NCI-H446 (cell line): ENCODE measurements around the gene ASB3.
"Not testable (repeated sequence)": the region's sequence is repeated elsewhere in the genome, so short reads cannot be mapped to it uniquely, and the experiment has no call there.

ENCODE experiments used
- DNase-seq, 2 experiments: peaks; one replicate each; lab custom pipeline; 2025; lab: John Stamatoyannopoulos, UW

Gene ASB3

GRCh38 chr2:53786352-53786704 is 425 bp downstream of the ASB3 start:
- DNase-seq: no peak

DNA sequence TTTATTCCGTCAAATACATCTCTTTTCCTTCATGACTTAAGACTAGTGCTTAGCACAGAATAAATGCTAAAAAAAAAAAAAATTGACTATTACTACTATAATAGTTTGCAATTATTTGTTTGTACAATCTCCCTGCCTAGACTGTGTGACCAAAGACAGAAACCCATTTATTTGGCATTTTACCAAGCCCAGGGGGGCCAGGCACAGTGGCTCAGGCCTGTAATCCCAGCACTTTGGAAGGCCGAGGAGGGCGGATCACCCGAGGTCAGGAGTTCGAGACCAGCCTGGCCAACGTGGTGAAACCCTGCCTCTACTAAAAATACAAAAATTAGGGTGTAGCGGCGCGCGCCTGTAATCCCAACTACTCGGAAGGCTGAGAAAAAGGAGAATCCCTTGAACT is 1.4 kb downstream of the ASB3 start:
- DNase-seq: peak in 1 of 2 experiments; percentile 10

DNA sequence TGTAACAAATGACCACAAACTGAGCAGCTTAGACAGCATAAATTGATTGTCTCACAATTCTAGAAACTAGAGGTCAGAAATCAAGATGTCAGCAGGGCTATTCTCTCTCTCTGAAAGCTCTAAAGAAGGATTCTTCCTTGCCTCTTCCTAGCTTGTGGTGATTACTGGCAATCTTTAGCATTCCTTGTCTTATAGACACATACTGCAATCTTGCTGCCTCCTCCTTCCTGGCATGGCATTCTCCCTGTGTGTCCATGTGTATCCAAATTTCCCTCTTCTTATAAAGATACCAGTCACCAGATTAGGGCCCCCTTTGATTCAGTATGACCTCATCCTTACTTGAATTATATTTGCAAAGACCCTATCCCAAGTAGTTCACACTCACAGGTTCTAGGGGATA is 2.3 kb downstream of the ASB3 start:
- DNase-seq: no peak

- no peak for DNase-seq
Measured at GRCh38 chr2:53782676-53783075, 4.1 kb downstream of the ASB3 start.

- no peak for DNase-seq
Measured at GRCh38 chr2:53780056-53780455, 6.7 kb downstream of the ASB3 start.

DNA sequence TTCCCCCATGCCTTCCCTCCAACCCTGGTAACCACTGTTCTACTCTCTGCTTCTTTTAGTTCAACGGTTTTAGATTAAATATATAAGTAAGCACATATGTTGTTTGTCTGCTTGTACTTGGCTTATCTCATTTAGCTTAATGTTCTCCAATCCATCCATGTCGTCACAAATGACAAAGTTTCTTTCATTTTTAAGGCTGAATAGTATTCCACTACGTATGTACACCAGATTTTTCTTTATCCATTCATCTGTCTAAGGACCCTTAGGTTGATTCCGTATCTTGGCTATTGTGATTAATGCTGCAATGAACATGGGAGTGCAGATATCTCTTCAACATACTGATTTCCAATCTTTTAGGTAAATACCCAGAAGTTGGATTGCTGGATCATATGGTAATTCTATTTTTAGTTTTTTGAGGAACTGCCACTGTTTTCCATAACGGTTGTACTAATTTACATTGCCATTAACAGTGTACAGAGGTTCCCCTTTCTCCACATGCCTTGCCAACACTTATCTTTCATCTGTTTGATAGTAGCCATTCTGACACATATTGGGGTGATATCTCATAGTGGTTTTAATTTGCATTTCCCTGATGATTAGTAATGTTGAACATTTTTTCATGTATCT is 8.1 kb downstream of the ASB3 start:
- no peak for DNase-seq

- DNase-seq: no peak
Measured at GRCh38 chr2:53777134-53777533, 9.6 kb downstream of the ASB3 start.

- DNase-seq: no peak
Measured at GRCh38 chr2:53770264-53770663, 16.5 kb downstream of the ASB3 start.

DNA sequence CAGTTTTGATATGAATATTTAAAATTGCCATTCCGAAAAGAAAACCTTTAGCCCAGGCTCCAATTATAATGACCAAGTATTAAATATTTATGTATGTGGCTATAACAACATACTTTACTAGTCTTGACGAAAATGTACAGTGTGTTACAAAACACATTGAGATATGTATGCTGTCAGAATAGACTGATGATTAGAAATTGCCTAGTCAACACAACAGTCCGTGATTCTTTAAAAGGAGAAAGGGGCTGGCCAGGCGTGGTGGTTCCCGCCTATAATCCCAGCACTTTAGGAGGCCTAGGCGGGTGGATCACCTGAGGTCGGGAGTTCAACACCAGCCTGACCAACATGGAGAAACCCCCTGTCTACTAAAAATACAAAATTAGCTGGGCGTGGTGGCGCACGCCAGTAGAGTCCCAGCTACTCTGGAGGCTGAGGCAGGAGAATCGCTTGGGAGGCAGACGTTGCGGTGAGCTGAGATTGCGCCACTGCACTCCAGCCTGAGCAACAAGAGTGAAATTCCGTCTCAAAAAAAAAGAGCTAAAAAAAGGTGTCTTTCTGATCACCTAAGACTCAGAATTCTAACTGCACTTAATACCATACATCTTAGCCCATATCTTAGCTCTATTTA is 17.3 kb downstream of the ASB3 start:
- DNase-seq: no peak

GRCh38 chr2:53768242-53768542 is 18.6 kb downstream of the ASB3 start:
- peak in 1 of 2 experiments; percentile 56 for DNase-seq

DNA sequence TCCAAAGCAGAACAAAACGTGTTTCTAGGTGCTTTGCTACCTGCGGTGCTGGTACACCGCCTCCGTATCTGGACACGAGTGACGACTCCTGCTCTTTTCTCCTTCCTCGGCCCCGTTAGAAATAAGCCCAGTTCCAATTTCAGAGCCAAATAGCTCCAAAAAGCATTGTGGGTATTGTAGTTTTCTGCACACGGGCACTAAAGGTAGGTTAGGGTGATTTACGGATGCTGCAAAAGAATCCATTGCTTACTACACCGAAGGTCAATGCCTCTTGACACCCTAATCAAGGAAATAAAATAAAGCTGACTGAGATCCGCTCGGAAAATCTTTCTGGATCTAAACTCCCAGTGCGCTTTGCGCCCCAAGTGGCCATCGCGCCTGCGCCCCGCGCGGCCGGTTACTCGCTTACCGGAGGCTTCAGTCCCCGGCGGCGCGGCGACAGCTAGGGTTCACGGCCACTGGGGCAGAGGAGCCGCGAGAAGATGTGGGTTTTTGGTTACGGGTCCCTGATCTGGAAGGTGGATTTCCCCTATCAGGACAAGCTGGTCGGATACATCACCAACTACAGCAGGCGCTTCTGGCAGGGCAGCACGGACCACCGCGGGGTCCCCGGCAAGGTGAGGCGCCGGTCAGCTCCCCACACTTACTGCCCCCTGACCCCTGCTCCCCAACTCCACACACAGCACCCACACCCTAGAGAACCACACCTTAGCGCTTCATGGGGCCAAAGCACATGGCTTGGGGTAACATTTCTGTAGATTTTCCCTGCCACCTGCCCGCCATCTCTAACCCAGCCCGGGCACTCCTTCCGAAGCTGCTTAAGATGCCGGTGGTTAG is 19.1 kb downstream of the ASB3 start, which contains the start of gene CHAC2:
Gene CHAC2 (plus strand): TSS at position 400 of the 837 bp plus-strand sequence. CDS start 83 bp downstream, at position 483.
- peak; percentile 77 to 86 for DNase-seq

DNA sequence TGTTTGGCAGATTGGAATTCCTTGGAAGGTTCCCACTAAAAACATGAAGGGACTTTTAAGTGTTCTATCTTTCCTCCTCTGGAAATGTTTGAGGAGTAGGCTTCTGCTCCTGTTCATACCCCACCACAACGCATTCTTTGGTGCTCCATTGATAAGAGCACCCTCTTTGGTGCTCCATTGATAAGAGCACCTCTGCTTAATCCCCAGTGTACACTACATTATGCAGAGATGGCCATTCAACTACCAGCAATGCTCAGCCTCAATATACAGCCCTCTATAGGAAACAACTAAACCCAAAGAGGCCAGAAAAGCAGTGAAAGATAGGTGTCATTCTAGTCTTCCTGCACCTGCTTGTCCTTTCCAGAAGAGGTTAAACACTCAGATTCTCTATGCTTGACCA is 21.0 kb downstream of the ASB3 start:
- DNase-seq: no peak

DNA sequence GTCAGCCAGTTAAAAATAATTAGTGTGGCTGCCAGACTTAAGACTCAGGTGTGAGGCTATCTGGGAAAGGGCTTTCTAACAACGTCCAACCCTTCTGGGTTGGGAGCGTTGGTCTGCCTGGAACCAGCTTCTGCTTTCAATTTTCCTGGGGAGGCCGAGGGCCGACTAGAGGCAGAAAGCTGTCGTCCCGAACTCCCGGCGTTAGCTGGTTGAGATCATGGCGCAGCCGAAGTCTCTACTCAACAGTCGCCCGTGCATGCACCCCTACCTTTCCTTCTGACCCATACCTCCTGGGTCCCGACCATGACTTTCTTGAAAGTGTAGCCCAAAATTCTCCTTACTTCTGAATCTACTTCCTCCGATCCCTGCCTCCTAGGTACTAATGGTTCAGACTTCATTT is 29.5 kb downstream of the ASB3 start:
- DNase-seq: not testable (repeated sequence)

DNA sequence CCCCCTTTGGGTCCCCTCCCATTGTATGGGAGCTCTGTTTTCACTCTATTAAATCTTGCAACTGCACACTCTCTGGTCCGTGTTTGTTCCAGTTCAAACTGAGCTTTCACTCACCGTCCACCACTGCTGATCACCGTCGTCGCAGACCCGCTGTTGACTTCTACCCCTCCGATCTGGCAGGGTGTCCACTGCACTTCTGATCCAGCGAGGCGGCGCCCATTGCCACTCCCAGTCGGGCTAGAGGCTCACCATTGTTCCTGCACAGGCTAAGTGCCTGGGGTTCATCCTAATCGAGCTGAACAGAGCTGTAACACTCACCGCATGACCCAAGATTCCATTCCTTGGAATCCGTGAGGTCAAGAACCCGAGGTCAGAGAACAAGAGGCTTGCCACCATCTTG is 30.1 kb downstream of the ASB3 start:
- no peak for DNase-seq

- no peak for DNase-seq
Measured at GRCh38 chr2:53755121-53755520, 31.6 kb downstream of the ASB3 start.

- DNase-seq: no peak
Measured at GRCh38 chr2:53753041-53753440, 33.7 kb downstream of the ASB3 start.

DNA sequence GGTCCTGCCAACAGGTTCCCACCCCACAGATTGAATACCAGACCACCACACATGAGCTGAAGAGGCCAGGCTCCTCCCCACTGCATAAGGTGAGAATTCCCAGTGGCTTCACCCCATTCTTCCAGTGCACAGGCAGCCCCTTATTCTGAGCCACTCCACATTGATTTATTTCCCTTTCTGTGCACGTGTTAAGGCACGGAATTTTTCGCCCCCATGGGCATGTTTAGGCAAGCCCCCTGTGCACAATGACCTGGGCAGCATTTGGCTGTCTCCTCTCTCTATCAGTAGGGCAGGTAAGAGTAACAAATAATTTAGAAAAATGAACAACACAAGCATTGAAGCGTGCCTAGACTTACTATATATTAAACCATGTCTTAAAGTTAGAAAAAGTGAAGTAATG is 34.4 kb downstream of the ASB3 start:
- no peak for DNase-seq

GRCh38 chr2:53751728-53752127 is 35.0 kb downstream of the ASB3 start:
- DNase-seq: no peak

DNA sequence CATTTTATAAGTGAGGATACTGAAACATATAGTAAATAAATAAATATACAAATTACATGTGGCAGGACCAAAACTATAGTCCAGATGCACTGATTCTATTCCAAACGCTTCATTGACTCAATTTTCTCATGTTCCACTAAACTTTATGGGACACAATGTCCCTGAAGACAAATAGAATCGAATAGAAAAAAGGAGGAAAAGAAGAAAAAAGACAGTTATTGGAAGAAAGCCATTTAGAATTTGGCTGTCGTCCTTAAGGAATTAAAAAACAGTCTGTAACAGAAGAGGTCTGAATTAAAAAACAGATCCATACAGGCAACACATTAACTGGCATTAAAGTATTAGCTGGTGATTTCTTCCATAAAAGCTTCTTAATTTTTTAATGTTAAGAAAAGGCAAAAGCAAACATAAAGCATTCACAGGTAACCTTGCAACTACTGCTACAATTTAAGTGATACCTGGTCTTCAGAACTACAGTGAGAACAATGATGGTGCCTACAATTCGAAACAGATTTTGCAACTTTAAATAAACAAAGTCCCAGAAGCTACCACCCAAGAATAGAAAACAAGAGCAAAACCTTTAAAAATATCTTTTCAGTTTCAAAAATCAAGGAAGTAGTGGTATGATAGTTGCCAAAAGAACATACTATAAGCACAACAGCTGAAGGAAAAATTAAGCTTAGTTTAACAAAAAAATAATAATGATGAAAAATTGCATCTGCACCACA is 36.5 kb downstream of the ASB3 start:
- no peak for DNase-seq

DNA sequence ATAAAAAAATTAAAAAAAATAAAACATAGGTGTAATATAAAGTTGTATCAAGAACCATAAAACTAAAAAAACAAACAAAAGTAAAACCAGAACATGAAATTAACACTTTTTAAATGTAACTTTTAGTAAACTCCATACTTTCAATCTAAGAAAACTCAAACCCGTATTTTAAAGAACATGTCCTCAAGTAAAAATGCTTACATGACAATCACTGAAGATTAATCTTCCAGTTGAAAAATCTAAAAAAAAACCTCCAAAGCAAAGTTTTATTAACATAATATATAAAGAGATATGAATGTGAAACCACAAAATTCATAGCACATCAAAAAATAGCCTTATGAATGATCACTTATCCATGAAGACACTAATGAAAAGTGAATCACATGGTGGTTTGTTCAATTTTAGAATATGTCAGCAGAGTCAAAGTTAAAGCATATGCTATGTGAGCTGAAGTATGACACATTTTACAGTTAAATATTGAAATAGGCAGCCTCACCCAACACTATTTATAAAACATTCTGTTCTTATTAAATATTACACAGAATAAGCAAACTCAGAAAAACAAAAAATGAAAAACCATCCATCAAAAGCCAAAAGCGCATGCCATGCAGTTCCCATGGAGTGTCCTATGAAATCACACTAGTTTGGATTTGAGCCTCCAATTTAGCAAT is 42.2 kb downstream of the ASB3 start:
- DNase-seq: no peak

- DNase-seq: peak in 1 of 2 experiments; percentile 53
Measured at GRCh38 chr2:53740170-53740569, 46.6 kb downstream of the ASB3 start.

- DNase-seq: no peak
Measured at GRCh38 chr2:53739032-53739431, 47.7 kb downstream of the ASB3 start.
